ENCODE measurements around the gene BCAN.

The BCAN gene

GRCh38 chr1:156644640-156645039, 2.7 kb downstream of the BCAN start:
- no peak overlapping the region for H3K4me3 Mint-ChIP-seq
- no peak for DNase-seq
- peaks cover 95% of the 10 kb centered on the region for H3K27me3 Mint-ChIP-seq (ENCODE audit: low read depth, poor library complexity)
- TF ChIP-seq, protein P1, sequence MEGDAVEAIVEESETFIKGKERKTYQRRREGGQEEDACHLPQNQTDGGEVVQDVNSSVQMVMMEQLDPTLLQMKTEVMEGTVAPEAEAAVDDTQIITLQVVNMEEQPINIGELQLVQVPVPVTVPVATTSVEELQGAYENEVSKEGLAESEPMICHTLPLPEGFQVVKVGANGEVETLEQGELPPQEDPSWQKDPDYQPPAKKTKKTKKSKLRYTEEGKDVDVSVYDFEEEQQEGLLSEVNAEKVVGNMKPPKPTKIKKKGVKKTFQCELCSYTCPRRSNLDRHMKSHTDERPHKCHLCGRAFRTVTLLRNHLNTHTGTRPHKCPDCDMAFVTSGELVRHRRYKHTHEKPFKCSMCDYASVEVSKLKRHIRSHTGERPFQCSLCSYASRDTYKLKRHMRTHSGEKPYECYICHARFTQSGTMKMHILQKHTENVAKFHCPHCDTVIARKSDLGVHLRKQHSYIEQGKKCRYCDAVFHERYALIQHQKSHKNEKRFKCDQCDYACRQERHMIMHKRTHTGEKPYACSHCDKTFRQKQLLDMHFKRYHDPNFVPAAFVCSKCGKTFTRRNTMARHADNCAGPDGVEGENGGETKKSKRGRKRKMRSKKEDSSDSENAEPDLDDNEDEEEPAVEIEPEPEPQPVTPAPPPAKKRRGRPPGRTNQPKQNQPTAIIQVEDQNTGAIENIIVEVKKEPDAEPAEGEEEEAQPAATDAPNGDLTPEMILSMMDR (IDR thresholded peaks at IDR 0.05), result no peak
- no peaks in the 10 kb centered on the region for H3K36me3 Mint-ChIP-seq (ENCODE audit: low read depth)
- no peak overlapping the region for H3K27ac Mint-ChIP-seq
- peaks cover 25% of the 10 kb centered on the region for H3K4me1 Mint-ChIP-seq
- no peaks in the 10 kb centered on the region for H3K9me3 Mint-ChIP-seq

DNA sequence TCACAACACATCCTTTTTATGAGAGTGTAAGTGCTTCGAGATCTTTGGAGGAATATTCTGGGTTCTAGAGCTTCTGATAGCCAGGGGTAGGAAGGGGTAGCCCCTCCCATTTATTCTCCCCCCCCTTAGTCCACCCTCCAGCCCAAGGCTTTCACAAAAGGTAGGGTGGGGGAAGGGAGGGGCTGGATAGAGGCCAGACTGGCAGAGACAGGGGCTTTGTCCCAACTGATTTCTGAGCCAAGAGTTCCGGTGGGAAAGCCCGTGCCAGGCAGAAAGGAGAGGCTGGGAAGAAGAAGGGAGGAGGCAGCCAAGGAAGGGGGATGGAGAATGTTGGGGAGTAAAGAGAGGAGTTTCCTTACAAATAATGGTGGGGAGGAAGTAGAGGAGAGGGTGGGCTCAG, 3.1 kb downstream of the BCAN start:
- no peak overlapping the region for H3K27ac Mint-ChIP-seq
- H3K36me3 Mint-ChIP-seq (ENCODE audit: low read depth), result no peaks in the 10 kb centered on the region
- no peak overlapping the region for H3K4me3 Mint-ChIP-seq
- TF ChIP-seq, protein P1 (IDR thresholded peaks at IDR 0.05), result no peak
- DNase-seq, result no peak
- H3K4me1 Mint-ChIP-seq, result peaks cover 21% of the 10 kb centered on the region
- peaks cover 95% of the 10 kb centered on the region for H3K27me3 Mint-ChIP-seq (ENCODE audit: low read depth, poor library complexity)
- no peaks in the 10 kb centered on the region for H3K9me3 Mint-ChIP-seq

DNA sequence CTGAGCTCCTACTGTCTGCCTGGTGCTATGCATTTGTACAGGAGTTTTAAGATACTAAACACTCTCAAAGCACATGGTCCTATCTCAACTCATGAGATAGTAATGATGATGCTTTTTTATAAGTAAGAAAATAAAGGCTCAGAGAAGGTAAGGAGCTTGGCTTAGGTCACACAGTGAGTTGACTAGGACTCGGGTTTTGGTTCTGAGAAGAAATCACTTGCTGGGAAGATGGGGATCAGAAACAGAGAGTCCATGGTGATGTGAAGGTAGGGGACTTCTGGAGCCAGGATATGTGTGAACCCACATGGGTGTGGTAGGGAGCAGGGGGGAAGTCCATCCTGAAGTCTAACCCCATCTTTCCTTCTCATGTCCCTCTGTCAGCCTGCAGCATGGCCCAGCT, 3.7 kb downstream of the BCAN start:
- no peak for DNase-seq
- peaks cover 95% of the 10 kb centered on the region for H3K27me3 Mint-ChIP-seq (ENCODE audit: low read depth, poor library complexity)
- TF ChIP-seq, protein P1 (IDR thresholded peaks at IDR 0.05), result no peak
- H3K9me3 Mint-ChIP-seq, result no peaks in the 10 kb centered on the region
- no peak overlapping the region for H3K4me3 Mint-ChIP-seq
- no peak overlapping the region for H3K27ac Mint-ChIP-seq
- H3K4me1 Mint-ChIP-seq, result peaks cover 18% of the 10 kb centered on the region
- no peaks in the 10 kb centered on the region for H3K36me3 Mint-ChIP-seq (ENCODE audit: low read depth)

DNA sequence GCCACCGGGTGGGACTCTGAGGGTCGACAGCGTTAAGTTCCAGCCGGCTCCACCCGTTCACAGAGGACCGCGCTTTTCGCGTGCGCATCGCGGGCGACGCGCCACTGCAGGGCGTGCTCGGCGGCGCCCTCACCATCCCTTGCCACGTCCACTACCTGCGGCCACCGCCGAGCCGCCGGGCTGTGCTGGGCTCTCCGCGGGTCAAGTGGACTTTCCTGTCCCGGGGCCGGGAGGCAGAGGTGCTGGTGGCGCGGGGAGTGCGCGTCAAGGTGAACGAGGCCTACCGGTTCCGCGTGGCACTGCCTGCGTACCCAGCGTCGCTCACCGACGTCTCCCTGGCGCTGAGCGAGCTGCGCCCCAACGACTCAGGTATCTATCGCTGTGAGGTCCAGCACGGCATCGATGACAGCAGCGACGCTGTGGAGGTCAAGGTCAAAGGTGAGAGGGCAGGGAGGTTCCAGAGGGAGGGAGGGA, 4.9 kb downstream of the BCAN start:
- H3K27ac Mint-ChIP-seq, result no peak overlapping the region
- H3K4me3 Mint-ChIP-seq, result no peak overlapping the region
- peaks cover 95% of the 10 kb centered on the region for H3K27me3 Mint-ChIP-seq (ENCODE audit: low read depth, poor library complexity)
- no peak for DNase-seq
- H3K36me3 Mint-ChIP-seq (ENCODE audit: low read depth), result no peaks in the 10 kb centered on the region
- H3K9me3 Mint-ChIP-seq, result no peaks in the 10 kb centered on the region
- TF ChIP-seq, protein P1 (IDR thresholded peaks at IDR 0.05), result no peak
- peaks cover 7% of the 10 kb centered on the region for H3K4me1 Mint-ChIP-seq

DNA sequence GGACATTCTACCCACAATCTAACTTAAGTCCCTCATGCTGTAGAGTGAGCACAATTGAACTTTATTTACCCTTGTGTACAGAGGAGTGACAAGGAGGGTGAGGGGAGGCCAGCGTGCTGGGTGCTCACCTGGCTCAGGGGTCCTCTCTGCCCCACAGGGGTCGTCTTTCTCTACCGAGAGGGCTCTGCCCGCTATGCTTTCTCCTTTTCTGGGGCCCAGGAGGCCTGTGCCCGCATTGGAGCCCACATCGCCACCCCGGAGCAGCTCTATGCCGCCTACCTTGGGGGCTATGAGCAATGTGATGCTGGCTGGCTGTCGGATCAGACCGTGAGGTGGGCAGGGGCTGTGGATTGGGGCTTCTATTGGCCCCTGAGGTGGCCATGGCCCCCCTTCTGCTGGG, 5.4 kb downstream of the BCAN start:
- TF ChIP-seq, protein P1 (IDR thresholded peaks at IDR 0.05), result no peak
- no peaks in the 10 kb centered on the region for H3K36me3 Mint-ChIP-seq (ENCODE audit: low read depth)
- H3K27me3 Mint-ChIP-seq (ENCODE audit: low read depth, poor library complexity), result peaks cover 99% of the 10 kb centered on the region
- DNase-seq, result no peak
- no peak overlapping the region for H3K27ac Mint-ChIP-seq
- no peak overlapping the region for H3K4me3 Mint-ChIP-seq
- H3K9me3 Mint-ChIP-seq, result no peaks in the 10 kb centered on the region
- H3K4me1 Mint-ChIP-seq, result peaks cover 5% of the 10 kb centered on the region

DNA sequence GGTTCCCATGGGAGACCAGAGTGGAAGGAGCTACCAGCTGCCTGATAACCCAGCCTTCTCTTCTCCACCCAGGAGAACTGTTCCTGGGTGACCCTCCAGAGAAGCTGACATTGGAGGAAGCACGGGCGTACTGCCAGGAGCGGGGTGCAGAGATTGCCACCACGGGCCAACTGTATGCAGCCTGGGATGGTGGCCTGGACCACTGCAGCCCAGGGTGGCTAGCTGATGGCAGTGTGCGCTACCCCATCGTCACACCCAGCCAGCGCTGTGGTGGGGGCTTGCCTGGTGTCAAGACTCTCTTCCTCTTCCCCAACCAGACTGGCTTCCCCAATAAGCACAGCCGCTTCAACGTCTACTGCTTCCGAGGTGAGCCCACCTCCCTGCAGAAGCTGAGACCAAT, 6.6 kb downstream of the BCAN start:
- no peak overlapping the region for H3K27ac Mint-ChIP-seq
- H3K4me3 Mint-ChIP-seq, result no peak overlapping the region

More for the DNA sequence above, 6.6 kb downstream of the BCAN start:
- no peaks in the 10 kb centered on the region for H3K36me3 Mint-ChIP-seq (ENCODE audit: low read depth)
- TF ChIP-seq, protein P1 (IDR thresholded peaks at IDR 0.05), result no peak
- no peak for DNase-seq
- H3K9me3 Mint-ChIP-seq, result no peaks in the 10 kb centered on the region
- H3K27me3 Mint-ChIP-seq (ENCODE audit: low read depth, poor library complexity), result peaks cover 95% of the 10 kb centered on the region
- H3K4me1 Mint-ChIP-seq, result no peaks in the 10 kb centered on the region
